GM19035 (cell line): ENCODE results near the gene FAM117B.
"Not testable (repeated sequence)": the region's sequence is repeated elsewhere in the genome, so short reads cannot be mapped to it uniquely, and the experiment has no call there.

Source experiments
- ATAC-seq: cut with Tn5 transposase; IDR thresholded peaks from one replicate; pipeline ENCODE4 v1.9.1; 2021; ENCODE audit not compliant: unreplicated experiment

FAM117B gene

GRCh38 chr2:202757339-202757738, 122.6 kb downstream of the FAM117B start:
- ATAC-seq = no peak

- no peak for ATAC-seq
These were observed 123.4 kb downstream of the FAM117B start for GRCh38 chr2:202758128-202758527.

GRCh38 chr2:202758604-202759003, 123.8 kb downstream of the FAM117B start:
- no peak for ATAC-seq

GRCh38 chr2:202760848-202761247, 126.1 kb downstream of the FAM117B start:
- no peak for ATAC-seq

GRCh38 chr2:202762556-202762955, 127.8 kb downstream of the FAM117B start:
- ATAC-seq = no peak

- ATAC-seq = no peak
These were observed 129.1 kb downstream of the FAM117B start for GRCh38 chr2:202763916-202764315.

- ATAC-seq = no peak
These were observed 130.2 kb downstream of the FAM117B start for GRCh38 chr2:202764991-202765390.

- no peak for ATAC-seq
These were observed 130.7 kb downstream of the FAM117B start for GRCh38 chr2:202765436-202765835.

- no peak for ATAC-seq
These were observed 133.5 kb downstream of the FAM117B start for GRCh38 chr2:202768273-202768672.

GRCh38 chr2:202769201-202769600, 134.4 kb downstream of the FAM117B start:
- ATAC-seq = no peak

GRCh38 chr2:202771336-202771735, 136.6 kb downstream of the FAM117B start:
- ATAC-seq = no peak

- no peak for ATAC-seq
These were observed 137.1 kb downstream of the FAM117B start for GRCh38 chr2:202771741-202772460.

- no peak for ATAC-seq
These were observed 138.7 kb downstream of the FAM117B start for GRCh38 chr2:202773301-202773973.

GRCh38 chr2:202774104-202774503, 139.3 kb downstream of the FAM117B start:
- no peak for ATAC-seq

GRCh38 chr2:202778217-202778616, 143.4 kb downstream of the FAM117B start:
- ATAC-seq = no peak

GRCh38 chr2:202780514-202781021, 145.8 kb downstream of the FAM117B start:
- peak; percentile 96 for ATAC-seq

- ATAC-seq = no peak
These were observed 148.3 kb downstream of the FAM117B start for GRCh38 chr2:202782940-202783558.

- no peak for ATAC-seq
These were observed 152.1 kb downstream of the FAM117B start for GRCh38 chr2:202786842-202787241.

GRCh38 chr2:202790676-202791075, 155.9 kb downstream of the FAM117B start:
- no peak for ATAC-seq

- no peak for ATAC-seq
These were observed 163.2 kb downstream of the FAM117B start for GRCh38 chr2:202797944-202798343.

GRCh38 chr2:202805911-202806310, 171.1 kb downstream of the FAM117B start:
- not testable (repeated sequence) for ATAC-seq
